Psoas muscle (tissue), 8 donors: Measurements from ENCODE around the gene MAPK10. TPM values are rescaled to one million over a fixed set of nuclear protein-coding genes. Genes with fewer than 3 reads are reported as not detected.
A peak's percentile ranks its signal among the peaks of the same experiment; 100 is the strongest.

ENCODE experiments used
- ATAC-seq, 4 donors: fragments of 200-7000 bp; cut with Tn5 transposase; one replicate each; pipeline ENCODE4 v1.9.1; 2020; ENCODE audit warnings: moderate library complexity in 3 of 4, mild to moderate bottlenecking in 2 of 4
- DNase-seq, 2 donors: peaks; one replicate each; pipeline ENCODE4 v3.0.0-alpha.2; 2020
- H3K27ac ChIP-seq: fragments of 200-600 bp; one replicate; pipeline ENCODE4 v1.8.0; 2022
- H3K27me3 ChIP-seq, 3 donors: fragments of 200-600 bp in 1 of 3; one replicate each; pipeline versions ENCODE4 v1.6.1 to v1.8.0; 2013 to 2022; ENCODE audit warnings: low read length in 2 of 3, mild to moderate bottlenecking in 2 of 3, moderate library complexity in 1 of 3; ENCODE audit not compliant: insufficient read depth in 3 of 3
- H3K36me3 ChIP-seq, 2 donors: fragments of 200-600 bp in 1 of 2; one replicate each; pipeline versions ENCODE4 v1.6.1 to v1.8.0; 2013 to 2022; ENCODE audit warnings: low read depth in 1 of 2, mild to moderate bottlenecking in 1 of 2, moderate library complexity in 1 of 2; ENCODE audit not compliant: insufficient read depth in 1 of 2
- H3K4me1 ChIP-seq: fragments of 200-600 bp; one replicate; pipeline ENCODE4 v1.8.0; 2022
- H3K4me3 ChIP-seq: fragments of 200-600 bp; one replicate; pipeline ENCODE4 v1.8.0; 2022; ENCODE audit warnings: mild to moderate bottlenecking
- H3K9me3 ChIP-seq: fragments of 200-600 bp; one replicate; pipeline ENCODE4 v1.8.0; 2022
- WGBS, 3 donors: extraction: QIAGEN DNeasy Blood & Tissue Kit; methylation state at CpG; one replicate each; pipeline versions ENCODE4 v1.1.6 to v1.1.7; 2013; 5-methylcytosine and 5-hydroxymethylcytosine counted together
- intact Hi-C, 2 donors: fragments of 100-400 bp; cut with DNase I; formaldehyde crosslinking; loops; one replicate each; pipeline versions ENCODE4 v1.11.0 to v1.14.2; 2022
- polyA plus RNA-seq, 3 donors: library from polyadenylated mRNA; stranded (reverse); fragments of 200-250 nt; gene quantifications; one replicate each; pipeline ENCODE4 v1.2.3, GENCODE V29; 2013
- total RNA-seq, 4 donors: library from RNA; stranded (reverse); fragmentation: NEBNext Ultra II Directional in 2 of 4; extraction: Animal tissue kit (Norgen Biotek cat#: 25700) in 2 of 4; gene quantifications; one replicate each; pipeline versions ENCODE4 v1.2.1 to v1.2.4, GENCODE V29; 2021 to 2023
- TF ChIP-seq, protein P1 (sequence below): fragments of 200-600 bp; IDR thresholded peaks from one replicate; pipeline ENCODE4 v1.8.0; 2022; ENCODE audit warnings: antibody characterized with exemption
- donor health status: healthy with polysubstance abuse.
- donor health status: DM: no; HTN: no; CAD: no; lungs with moderate emphysema.
- donor health status: Bipolar disorder and iron deficiency.
- donor health status: healthy.
- donor health status: DM: yes; HTN: yes; CAD: no.
- donor health status: DM: no; HTN: no; CAD: no.
- donor health status: DM: no; HTN: no; CAD: no.
- donor health status: DM: yes; HTN: yes; CAD: no.

Gene MAPK10
- total and polyA plus RNA-seq, 7 donors = 0.22 to 7.6 (median 1.3) TPM

DNA sequence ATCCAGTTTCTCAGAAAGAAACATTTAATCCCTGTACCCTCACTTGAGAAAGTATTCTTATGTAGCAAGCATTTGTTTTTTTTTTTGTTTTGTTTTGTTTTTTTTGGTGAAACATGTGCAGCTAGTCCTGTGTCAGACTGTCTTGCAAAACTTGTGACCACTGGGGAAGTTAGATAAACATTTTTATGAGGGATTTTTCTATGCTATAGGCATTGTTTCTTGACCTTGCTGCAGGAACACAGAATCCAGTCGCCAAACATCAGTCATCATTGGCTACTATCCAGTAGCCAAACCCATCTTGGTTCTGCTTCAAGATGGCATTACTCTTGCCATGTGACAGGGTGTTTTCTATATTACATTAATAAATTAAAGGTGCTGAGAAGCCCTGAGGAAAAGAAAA is 7.7 kb upstream of the MAPK10 start:
- Histone ChIP-seq H3K9me3 (no peaks in the 10 kb centered on the region), H3K4me1 (no peaks in the 10 kb centered on the region), H3K27me3 (no peaks in the 10 kb centered on the region), H3K36me3 (no peaks in the 10 kb centered on the region), H3K27ac (no peak overlapping the region), H3K4me3 (no peak overlapping the region)
- TF ChIP-seq, protein P1, sequence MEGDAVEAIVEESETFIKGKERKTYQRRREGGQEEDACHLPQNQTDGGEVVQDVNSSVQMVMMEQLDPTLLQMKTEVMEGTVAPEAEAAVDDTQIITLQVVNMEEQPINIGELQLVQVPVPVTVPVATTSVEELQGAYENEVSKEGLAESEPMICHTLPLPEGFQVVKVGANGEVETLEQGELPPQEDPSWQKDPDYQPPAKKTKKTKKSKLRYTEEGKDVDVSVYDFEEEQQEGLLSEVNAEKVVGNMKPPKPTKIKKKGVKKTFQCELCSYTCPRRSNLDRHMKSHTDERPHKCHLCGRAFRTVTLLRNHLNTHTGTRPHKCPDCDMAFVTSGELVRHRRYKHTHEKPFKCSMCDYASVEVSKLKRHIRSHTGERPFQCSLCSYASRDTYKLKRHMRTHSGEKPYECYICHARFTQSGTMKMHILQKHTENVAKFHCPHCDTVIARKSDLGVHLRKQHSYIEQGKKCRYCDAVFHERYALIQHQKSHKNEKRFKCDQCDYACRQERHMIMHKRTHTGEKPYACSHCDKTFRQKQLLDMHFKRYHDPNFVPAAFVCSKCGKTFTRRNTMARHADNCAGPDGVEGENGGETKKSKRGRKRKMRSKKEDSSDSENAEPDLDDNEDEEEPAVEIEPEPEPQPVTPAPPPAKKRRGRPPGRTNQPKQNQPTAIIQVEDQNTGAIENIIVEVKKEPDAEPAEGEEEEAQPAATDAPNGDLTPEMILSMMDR = no peak
- no peak for DNase-seq
- WGBS, 3 donors = 0 to 13% (median 9%) methylated on average over 1 of the region's 1 CpG
- no peak for ATAC-seq
- intact Hi-C loops = no loop called here

DNA sequence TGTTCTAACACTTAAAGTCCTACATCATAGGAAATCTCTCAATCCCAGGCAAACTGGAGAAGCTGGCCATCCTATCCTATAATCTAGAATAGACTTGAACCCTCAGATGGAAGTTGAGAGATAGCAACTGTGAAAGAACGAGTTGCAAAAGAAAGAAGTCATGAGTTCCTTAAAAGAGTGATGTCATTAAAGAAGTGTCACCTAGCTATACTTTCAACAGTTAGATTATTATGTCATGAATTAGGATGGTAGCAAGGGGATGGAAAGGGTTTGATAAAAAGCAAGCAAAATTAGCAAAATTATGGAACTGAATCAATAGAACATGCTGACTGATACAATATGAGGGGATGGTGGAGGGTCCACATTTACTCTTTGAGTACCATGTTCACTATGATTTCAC is 7.1 kb upstream of the MAPK10 start:
- Histone ChIP-seq H3K9me3 (no peaks in the 10 kb centered on the region), H3K4me3 (no peak overlapping the region), H3K27me3 (no peaks in the 10 kb centered on the region), H3K4me1 (no peaks in the 10 kb centered on the region), H3K36me3 (no peaks in the 10 kb centered on the region), H3K27ac (no peak overlapping the region)
- ATAC-seq (no peak), DNase-seq (no peak)
- intact Hi-C loops = no loop called here
- TF ChIP-seq, protein P1 = no peak
- WGBS, 3 donors = 76 to 86% (median 85%) methylated on average over 1 of the region's 1 CpG

DNA sequence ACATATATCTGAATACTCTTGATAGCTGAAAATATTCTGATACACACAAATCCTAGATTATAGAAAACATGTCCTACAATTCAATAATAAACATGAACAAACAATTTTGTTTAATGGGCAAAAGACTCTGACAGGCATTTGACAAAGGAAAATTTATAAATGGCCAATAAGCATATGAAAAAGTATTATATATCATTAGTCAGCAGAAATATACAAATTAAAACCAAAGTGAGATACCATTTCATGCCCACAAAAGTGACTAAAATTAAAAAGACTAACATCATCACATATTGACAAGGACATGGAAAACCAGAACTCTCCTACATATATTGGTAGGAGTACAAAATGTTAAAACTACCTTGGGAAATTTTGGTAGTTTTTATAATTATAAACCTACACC is 2.7 kb upstream of the MAPK10 start:
- intact Hi-C loops = no loop called here
- DNase-seq (no peak), ATAC-seq (no peak)
- Histone ChIP-seq H3K27me3 (no peaks in the 10 kb centered on the region), H3K27ac (no peak overlapping the region), H3K9me3 (no peaks in the 10 kb centered on the region), H3K4me1 (no peaks in the 10 kb centered on the region), H3K36me3 (no peaks in the 10 kb centered on the region), H3K4me3 (no peak overlapping the region)
- TF ChIP-seq, protein P1 = no peak

DNA sequence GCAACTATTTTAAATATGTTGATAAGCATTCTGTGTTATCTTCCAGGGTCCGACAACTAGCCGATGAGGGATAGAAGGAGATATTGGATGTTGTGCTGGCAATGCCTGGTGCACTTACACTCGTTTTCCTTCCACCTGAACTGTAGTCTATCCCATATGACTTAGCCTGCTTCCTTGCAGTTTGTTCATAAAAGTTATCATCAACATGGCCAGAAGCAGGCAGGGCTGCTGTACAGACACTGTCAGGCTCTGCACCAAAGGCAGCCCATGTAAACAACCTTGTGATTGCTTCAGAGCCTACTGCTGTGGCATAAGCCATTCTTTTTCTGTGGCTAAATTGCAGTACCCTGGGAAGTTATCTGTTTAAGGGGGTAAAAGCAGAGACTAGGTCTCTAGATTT is 1.6 kb downstream of the MAPK10 start:
- ATAC-seq (peak; percentile 40 to 79 (median 66)), DNase-seq (no peak)
- TF ChIP-seq, protein P1 = no peak
- intact Hi-C loops = no loop called here
- WGBS, 3 donors = 42 to 60% (median 56%) methylated on average over 3 of the region's 3 CpGs
- H3K27ac ChIP-seq = no peak overlapping the region
- H3K4me3 ChIP-seq = no peak overlapping the region
- H3K4me1 ChIP-seq = no peaks in the 10 kb centered on the region
- H3K36me3 ChIP-seq = no peaks in the 10 kb centered on the region
- no peaks in the 10 kb centered on the region for H3K9me3 ChIP-seq
- no peaks in the 10 kb centered on the region for H3K27me3 ChIP-seq

DNA sequence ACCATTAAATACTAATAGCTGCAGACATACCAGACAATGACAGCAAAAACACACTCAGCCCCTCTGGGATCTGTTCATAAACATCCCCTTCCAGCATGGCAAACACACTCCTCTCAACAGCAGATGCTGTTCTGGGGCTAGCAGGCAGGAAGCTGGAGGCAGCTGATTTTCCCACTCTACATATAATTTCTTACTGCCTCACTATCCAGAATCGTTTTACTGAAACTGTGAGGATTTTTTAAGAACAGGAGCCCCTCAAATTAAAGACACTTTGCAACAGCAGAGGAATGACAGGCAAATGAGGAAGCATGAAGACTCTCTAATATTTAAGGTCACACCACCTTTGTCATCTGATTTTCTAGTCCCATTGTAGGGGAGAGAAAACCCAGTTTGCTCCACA is 2.2 kb downstream of the MAPK10 start:
- DNase-seq (no peak), ATAC-seq (no peak)
- WGBS, 3 donors = 13 to 25% (median 24%) methylated on average over 1 of the region's 1 CpG
- no peaks in the 10 kb centered on the region for H3K27me3 ChIP-seq
- H3K36me3 ChIP-seq = no peaks in the 10 kb centered on the region
- TF ChIP-seq, protein P1 = no peak
- no peaks in the 10 kb centered on the region for H3K9me3 ChIP-seq
- H3K27ac ChIP-seq = no peak overlapping the region
- H3K4me3 ChIP-seq = no peak overlapping the region
- H3K4me1 ChIP-seq = no peaks in the 10 kb centered on the region
- intact Hi-C loops = no loop called here
